H1 (cell line): ENCODE results near the gene IFITM2. TPM values are rescaled to one million over a fixed set of nuclear protein-coding genes. Genes with fewer than 3 reads are reported as not detected.

Source experiments
- CHD7 ChIP-seq: fragments of 300-600 bp; sonication (generic); IDR thresholded peaks from 2 replicates; pipeline ENCODE4 v1.7.1; 2012; ENCODE audit warnings: low read length, moderate library complexity, mild to moderate bottlenecking, inconsistent platforms; ENCODE audit not compliant: insufficient replicate concordance
- CREB1 ChIP-seq: IDR thresholded peaks from 2 replicates; pipeline ENCODE4 v1.6.1; 2012; ENCODE audit warnings: inconsistent platforms
- E2F6 ChIP-seq: IDR thresholded peaks from 2 replicates; pipeline ENCODE4 v1.6.1; 2012; ENCODE audit warnings: inconsistent platforms
- EP300 ChIP-seq, 2 experiments: IDR thresholded peaks; 1 replicate in 1 of 2; 2 replicates in 1 of 2; pipeline ENCODE4 v1.6.1; 2011 to 2012; ENCODE audit warnings: low read depth in 2 of 2, low read length in 2 of 2, mild to moderate bottlenecking in 2 of 2, borderline replicate concordance in 1 of 2, inconsistent platforms in 1 of 2, moderate library complexity in 1 of 2
- KDM5A ChIP-seq: fragments of 200-600 bp; IDR thresholded peaks from 2 replicates; pipeline ENCODE4 v1.7.1; 2012; ENCODE audit warnings: mild to moderate bottlenecking, low read length, inconsistent platforms, mixed read lengths
- SAP30 ChIP-seq: fragments of 300-600 bp; sonication (generic); IDR thresholded peaks from 2 replicates; pipeline ENCODE4 v1.7.1; 2012; ENCODE audit warnings: low read length, moderate library complexity, mild to moderate bottlenecking, inconsistent platforms; ENCODE audit not compliant: insufficient read depth, insufficient replicate concordance
- SIN3A ChIP-seq, 2 experiments: IDR thresholded peaks in 1 of 2; conservative IDR thresholded peaks in 1 of 2; 2 replicates each; pipeline ENCODE4 v1.6.1; 2011 to 2012; ENCODE audit warnings: low read length in 2 of 2, improper control_type of control experiment in 1 of 2, low read depth in 1 of 2, mild to moderate bottlenecking in 1 of 2
- TCF12 ChIP-seq: IDR thresholded peaks from 2 replicates; pipeline ENCODE4 v1.6.1; 2011; ENCODE audit warnings: low read depth, mild to moderate bottlenecking, low read length
- polyA plus RNA-seq, 7 experiments: library from polyadenylated mRNA; depleted of rRNA in 3 of 7; stranded (reverse) in 5 of 7; unstranded in 2 of 7; fragments of >200 nt in 5 of 7; fragments of 200-250 nt in 2 of 7; gene quantifications; 1 replicate in 5 of 7; 2 replicates in 1 of 7; 4 replicates in 1 of 7; pipeline versions ENCODE4 v1.2.1 to v1.2.3, GENCODE V29; 2011 to 2013; ENCODE audit warnings: missing spikeins in 2 of 7, mixed read lengths in 2 of 7
- total RNA-seq: library from RNA; stranded (reverse); fragmentation: NEBNext Ultra II Directional; extraction: Animal tissue kit (Norgen Biotek cat#: 25700); gene quantifications from 2 replicates; pipeline ENCODE4 v1.2.1, GENCODE V29; 2021

IFITM2 gene
- total and polyA plus RNA-seq, 2 of the 8 experiments (the other 6 are each of a cell fraction or from before 2014, with no cell fraction given), result 399 to 764 TPM

- TF ChIP-seq E2F6 (0 out of 2 replicates have a peak, but pooled peaks have one; percentile 30), CHD7 (no peak), SAP30 (no peak), SIN3A (conservative IDR thresholded peaks at IDR 0.05 in 1 of 2, IDR thresholded peaks at IDR 0.05 in 1 of 2; ENCODE audit: low read depth in 1 of 2, low read length in 2 of 2) (peak in 1 of 2 experiments; percentile 15; a peak in 1 of 4 replicates), CREB1 (no peak; the same call in 1 of the 2 replicates), TCF12 (no peak), KDM5A (no peak), EP300 (IDR thresholded peaks at IDR 0.05; ENCODE audit: borderline replicate concordance in 1 of 2, low read depth in 2 of 2, low read length in 2 of 2) (0 out of 3 replicates have a peak, but pooled peaks of 1 of the 2 experiments have one; percentile 57)
Observed at GRCh38 chr11:355581-356458, 48.2 kb downstream of the IFITM2 start (continued).
